ENCODE measurements around the gene MAEA. TPM values are rescaled to one million over a fixed set of nuclear protein-coding genes. Genes with fewer than 3 reads are reported as not detected.

Gene MAEA
- total RNA-seq, 1 experiment from 2014 or later = 45.5 TPM

DNA sequence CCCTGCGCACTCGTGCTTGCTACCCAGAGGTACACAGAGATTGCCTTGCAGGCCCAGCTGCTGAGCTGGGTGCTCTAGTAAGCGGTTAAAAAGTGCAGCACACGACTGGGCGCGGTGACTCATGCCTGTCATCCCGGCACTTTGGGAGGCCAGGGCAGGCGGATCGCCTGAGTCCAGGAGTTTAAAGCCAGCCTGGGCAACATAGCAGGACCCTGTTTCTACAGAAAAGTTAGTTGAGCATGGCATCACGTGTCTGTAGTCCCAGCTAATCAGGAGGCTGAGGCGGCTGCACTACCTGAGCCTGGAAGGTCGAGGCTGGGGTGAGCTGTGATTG, 62.8 kb downstream of the MAEA start:
- no peak for DNase-seq (ENCODE audit: low read depth, low spot score)
- in situ Hi-C loops (cut with HindIII; ENCODE audit: low pct_unique_long_range_greater_than_20kb, low sequenced_read_pairs) = no loop called here

DNA sequence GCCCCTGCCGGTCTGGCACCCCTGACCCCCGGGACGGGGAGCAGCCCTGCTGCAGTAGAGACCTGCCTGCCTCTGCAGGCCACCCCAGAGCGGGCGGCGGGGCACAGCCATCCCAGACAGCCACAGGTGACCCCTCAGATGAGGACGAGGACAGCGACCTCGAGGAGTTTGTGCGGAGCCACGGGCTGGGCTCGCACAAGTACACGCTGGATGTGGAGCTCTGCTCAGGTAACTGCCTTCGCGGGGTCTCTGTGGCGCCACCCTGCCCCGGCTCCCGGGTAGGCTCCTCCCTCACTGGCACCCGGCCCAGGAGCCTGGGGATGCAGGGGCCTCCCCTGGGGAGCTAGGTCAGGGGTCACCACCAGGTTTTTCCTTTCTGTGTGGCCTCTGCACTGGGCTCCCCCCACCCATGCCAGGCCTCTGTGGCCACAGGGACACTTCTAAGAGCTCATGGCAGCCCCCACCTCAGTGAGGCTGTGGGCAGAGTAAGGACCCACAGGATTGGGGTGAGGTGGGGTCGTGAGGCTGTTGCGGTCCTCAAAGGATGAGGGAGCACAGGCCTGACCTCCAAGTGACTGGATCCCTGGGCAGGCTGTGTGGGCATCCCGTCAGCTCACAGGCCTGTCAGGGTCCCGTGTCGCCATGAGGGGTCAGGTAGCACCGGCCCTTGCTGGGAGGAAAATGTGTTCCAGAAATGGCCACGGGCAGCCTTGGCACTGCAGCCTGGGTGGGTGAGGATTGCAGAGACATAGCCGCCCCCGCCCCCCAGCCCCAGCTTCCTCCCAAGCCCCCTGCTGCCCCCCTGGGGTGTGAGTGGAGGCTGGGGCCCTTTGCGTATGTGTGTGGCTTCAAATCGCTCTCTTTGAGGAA, 63.7 kb downstream of the MAEA start:
- in situ Hi-C loops (cut with HindIII; ENCODE audit: low pct_unique_long_range_greater_than_20kb, low sequenced_read_pairs) = no loop called here
- no peak for DNase-seq (ENCODE audit: low read depth, low spot score)

DNA sequence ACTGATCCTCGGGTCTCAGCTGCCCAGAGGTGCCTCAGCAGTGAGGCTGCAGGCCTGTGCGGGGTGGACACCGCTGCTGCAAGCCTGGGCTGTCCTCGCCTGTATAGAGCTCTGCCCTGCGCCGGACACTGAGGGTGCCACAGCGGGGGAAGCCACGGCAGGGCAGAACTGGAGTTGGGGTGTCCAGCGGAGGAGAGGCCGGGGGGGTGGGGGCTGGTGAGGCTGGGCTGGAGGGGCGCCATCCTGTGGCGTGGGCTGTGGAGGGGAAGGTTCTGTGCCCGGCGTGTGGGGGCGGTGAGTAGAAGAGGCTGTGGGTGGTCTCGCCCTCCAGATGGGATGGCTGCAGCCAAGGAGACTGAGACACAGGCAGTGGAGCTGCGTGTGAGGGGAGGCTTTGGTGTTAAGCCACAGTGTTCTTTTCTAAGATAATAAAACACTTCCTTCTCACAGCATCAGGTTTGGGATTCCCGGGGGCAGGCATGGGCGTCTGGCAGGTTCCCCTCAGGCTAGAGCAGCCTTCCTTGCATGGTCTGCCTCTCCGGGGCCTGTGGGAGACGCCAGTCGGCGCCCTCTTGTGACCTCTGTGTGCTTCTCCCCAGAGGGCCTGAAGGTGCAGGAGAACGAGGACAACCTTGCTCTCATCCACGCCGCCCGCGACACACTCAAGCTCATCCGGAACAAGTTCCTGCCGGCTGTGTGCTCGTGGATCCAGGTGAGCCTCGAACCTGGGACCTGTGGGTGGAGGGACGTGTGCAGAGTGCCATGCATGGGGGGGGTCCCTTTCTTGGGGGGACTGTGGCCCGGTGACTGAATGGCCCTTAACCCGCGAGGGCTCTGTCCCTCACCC, 64.7 kb downstream of the MAEA start:
- DNase-seq (ENCODE audit: low read depth, low spot score) = no peak
- in situ Hi-C loops (cut with HindIII; ENCODE audit: low pct_unique_long_range_greater_than_20kb, low sequenced_read_pairs) = no loop called here

DNA sequence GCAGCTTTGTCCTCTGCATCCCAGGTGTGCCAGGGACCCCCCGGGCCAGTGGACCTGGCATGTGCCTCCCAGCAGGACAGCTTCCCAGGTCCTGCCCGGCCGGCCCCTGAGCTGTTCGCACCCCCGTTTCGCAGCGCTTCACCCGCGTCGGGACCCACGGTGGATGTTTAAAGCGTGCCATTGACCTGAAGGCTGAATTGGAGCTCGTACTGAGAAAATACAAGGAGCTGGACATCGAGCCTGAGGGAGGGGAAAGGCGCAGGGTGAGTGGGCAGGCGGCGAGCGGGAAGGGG, 65.2 kb downstream of the MAEA start:
- no peak for DNase-seq (ENCODE audit: low read depth, low spot score)
- in situ Hi-C loops (cut with HindIII; ENCODE audit: low pct_unique_long_range_greater_than_20kb, low sequenced_read_pairs) = no loop called here

DNA sequence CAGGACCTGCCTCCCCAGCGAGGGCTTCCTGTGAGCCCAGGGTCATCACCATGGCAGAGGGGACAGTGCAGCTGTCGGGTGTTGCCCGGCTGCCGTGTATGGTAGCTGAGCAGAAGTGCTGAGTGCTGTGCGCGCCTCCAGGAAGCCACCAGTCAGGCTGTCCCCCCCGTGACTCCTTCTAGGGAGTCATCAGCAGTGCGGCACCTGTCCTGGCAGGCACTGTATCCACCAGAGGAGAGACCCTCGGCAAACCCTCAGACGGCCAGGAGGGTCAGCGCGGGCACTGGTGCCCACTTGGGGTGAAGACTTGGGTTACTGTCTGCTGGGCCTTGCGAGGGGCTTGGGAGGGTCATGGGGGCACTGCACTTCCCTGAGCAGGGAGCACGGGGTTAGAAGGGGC, 65.7 kb downstream of the MAEA start:
- no peak for DNase-seq (ENCODE audit: low read depth, low spot score)
- in situ Hi-C loops (cut with HindIII; ENCODE audit: low pct_unique_long_range_greater_than_20kb, low sequenced_read_pairs) = no loop called here

DNA sequence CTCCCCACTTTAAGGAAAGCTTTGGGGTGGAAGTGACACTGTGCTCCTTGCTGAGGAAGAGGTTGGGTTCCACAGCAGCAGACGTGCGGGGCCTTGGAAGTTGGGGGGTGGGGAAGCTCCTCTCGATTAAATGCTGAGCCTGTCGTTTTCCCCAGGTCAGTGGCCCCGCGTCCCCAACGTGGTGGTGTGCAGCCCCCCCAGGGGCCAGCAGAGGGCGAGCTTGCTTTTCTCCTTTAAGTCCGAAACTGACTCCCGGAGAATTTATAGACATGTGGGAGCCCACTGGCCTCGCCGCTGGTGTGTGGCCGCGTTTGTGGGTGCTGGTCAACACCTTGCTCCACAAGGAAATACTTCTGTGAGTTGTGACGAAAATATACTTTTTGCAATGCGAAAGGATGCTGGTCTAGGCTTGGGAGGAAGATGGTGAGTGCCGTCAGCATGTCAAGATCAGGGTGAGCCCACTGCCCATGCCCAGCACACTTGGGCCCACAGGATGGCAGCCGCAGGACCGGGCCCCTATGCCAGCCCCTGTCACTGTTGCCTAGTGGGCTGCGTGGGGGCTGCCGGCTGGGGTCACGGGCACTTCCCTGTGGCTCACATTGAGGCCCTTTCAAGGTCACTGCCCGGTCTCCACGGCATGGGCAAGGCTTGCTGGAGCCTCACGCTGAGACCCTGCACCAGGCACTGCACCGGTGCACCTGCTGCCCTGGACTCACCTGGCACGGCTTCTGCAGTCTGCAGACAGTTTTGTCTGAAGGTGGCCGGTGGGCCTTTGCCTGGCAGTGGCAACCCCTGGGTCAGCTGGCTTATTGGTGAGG, 66.7 kb downstream of the MAEA start:
- in situ Hi-C loops (cut with HindIII; ENCODE audit: low pct_unique_long_range_greater_than_20kb, low sequenced_read_pairs) = no loop called here
- peak; percentile 62 for DNase-seq (ENCODE audit: low read depth, low spot score)

DNA sequence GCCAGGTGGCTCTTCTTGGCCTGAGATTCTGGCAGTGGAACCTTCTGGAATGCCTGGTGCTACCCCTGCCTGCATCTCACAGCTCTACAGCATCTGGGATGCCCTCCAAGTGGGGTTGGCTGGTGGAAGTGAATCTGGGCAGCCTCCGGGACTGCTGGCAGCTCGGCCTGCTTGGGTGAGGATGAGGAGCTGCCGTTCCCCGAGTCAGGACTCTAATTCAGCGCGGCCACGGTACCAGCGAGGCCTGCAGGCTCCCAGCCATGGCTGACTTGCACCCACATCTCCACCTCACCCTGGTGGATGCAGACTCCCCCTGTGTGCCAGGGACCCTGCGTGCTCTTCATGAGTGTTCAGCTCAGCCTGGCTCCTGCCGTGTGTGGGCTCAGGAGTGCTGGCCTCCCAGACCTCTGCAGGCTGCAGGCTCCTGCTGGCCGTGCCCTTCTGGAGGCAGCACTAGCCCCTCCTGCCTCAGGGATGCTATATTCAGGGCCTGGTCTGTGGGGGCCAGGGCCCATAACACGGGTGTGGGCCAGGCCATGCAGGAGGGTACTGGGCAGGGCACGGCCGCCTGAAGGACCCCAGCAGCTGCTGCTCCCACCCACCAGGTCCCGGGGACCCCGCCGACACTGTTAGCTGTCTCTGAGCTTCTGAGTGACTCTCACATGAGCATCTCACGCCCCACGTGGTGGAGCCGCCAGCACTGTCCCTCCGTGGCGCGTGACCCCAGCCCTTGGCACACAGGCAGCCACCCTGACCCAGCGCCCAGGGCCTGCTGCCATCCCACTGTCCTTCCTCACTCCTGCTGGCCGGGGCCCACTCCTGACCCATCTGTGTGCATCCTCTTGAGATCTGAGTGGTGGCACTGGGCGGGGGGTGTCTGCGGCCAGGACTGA, 67.9 kb downstream of the MAEA start:
- in situ Hi-C loops (cut with HindIII; ENCODE audit: low pct_unique_long_range_greater_than_20kb, low sequenced_read_pairs) = no loop called here
- no peak for DNase-seq (ENCODE audit: low read depth, low spot score)

DNA sequence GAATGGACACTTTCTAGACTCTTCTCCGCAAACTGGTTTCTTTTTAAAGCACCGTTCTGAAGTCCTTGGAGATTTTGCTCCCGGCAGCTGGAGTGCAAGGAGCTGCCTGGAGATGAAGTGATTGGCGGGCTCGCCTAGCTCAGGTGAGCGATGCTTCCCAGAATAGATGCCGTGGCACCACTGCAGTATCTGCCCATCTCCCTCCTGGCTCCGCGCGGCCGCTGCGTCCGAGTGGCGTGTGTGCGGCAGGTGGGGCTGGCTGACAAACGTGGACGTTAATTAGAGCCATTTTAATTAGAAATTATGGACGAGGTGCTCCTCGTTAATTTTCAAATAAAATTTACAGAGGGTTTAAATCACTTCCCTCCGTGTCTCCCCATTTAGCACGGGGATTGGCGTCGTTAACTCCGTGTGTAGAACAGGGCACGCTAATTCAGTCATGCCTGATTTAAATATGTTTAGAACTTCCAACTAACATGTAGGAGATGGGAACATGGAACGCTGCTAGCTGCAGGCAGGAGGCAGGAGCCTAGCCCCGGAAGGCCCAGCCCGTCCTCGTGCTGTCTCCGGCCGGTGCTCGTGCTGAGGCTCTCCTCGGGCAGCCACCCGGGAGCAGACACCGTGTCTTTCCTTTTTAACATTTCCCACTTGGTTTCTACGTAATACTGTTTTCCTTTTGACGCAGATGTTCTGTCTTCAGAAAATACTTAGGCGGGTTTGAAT, 68.9 kb downstream of the MAEA start:
- DNase-seq (ENCODE audit: low read depth, low spot score) = no peak
- in situ Hi-C loops (cut with HindIII; ENCODE audit: low pct_unique_long_range_greater_than_20kb, low sequenced_read_pairs) = no loop called here

DNA sequence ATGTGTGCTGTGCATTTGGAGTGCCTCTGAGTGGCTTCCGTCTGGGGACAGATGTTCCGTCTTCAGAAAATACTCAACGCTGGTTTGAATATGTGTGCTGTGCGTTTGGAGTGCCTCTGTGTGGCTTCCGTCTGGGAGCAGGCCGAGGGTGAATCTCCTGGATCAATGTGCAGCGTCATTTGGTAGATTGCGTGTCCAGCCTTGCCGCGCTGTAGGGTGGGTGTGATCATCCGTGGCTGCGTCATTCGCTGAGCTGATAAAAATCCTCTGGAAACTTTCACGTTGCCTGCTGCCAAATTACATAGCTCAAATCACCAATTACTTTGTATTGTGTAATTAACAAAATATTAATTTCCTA, 69.4 kb downstream of the MAEA start:
- no peak for DNase-seq (ENCODE audit: low read depth, low spot score)
- in situ Hi-C loops (cut with HindIII; ENCODE audit: low pct_unique_long_range_greater_than_20kb, low sequenced_read_pairs) = no loop called here

DNA sequence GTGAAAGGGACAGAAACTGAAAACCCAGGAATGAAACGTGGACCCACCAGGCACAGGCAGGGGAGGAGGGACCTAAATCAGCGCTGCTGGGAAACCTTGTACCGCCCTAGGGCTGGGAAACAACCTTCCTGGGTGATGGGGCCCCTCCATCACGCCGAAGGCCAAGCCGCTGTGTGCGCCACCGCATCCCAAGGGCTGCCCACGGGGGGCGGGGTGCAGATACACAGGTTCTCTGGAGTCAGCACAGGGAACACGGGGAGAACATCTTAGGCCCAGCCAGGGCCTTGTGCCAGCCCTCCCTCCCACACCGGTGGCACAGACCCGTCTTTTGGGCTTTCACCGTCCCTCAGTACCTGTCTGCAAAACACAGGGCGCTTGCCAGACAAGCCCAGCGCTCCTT, 70.3 kb downstream of the MAEA start:
- no peak for DNase-seq (ENCODE audit: low read depth, low spot score)
- in situ Hi-C loops (cut with HindIII; ENCODE audit: low pct_unique_long_range_greater_than_20kb, low sequenced_read_pairs) = no loop called here

DNA sequence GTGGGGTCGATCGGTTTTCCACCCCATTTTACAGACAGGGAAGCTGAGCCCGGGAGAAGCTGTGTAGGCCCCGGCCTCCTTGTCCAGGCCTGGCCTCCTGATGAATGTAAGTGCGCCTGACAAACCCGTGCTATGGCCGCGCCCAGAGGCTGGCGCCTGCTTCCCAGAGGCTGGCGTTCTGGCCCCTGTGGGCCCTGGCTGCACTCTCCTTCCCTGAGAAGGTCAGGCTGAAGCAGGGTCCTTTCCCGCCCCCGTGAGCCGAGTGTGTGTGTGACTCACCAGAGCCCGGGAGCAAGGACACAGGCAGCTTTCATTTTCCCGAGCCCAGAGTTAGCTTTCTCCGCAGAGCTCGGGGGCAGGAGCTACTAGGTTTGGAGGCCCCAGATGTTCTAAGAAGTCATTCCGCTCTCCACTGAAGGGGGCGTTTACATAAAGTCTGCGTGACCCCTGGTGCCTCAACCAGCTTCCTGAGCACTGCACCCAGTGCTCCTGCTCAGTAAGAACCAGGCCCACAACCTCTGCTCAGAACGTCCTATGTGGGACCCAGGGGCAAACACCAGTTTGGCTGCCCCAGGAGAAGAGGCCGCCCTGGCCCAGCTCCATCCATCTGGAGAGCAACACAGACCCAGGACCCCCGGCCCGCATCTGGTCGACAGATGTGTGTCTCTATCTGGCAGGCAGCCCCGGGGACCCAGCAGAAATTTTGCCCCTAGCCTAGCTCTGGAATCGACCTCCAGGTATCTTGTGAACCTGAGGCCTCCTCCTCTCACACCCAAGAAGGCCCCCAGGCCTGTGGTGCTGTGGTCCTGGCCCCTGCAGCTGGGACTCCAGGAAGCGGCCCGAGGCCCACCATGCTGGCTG, 71.0 kb downstream of the MAEA start:
- DNase-seq (ENCODE audit: low read depth, low spot score) = peak; percentile 73
- in situ Hi-C loops (cut with HindIII; ENCODE audit: low pct_unique_long_range_greater_than_20kb, low sequenced_read_pairs) = no loop called here

DNA sequence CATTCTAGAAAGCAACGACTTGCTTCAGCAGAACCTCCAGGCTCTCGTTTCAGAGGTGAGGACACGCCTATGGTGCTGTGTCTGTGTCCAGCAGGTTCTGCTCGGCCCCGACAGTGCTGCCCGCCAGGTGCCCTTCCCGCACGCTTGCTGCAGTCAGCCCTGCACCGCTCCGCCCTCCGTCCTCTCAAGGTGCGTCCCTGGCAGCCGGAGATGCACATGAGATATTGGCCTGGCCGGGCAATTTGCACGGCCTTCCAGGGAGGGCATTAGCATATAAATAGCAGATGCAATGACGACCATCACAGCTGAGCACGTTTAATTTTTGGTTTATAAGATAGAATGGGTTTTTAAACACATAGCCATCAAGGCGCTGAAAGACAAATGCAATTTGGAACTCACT, 71.7 kb downstream of the MAEA start:
- in situ Hi-C loops (cut with HindIII; ENCODE audit: low pct_unique_long_range_greater_than_20kb, low sequenced_read_pairs) = no loop called here
- no peak for DNase-seq (ENCODE audit: low read depth, low spot score)

DNA sequence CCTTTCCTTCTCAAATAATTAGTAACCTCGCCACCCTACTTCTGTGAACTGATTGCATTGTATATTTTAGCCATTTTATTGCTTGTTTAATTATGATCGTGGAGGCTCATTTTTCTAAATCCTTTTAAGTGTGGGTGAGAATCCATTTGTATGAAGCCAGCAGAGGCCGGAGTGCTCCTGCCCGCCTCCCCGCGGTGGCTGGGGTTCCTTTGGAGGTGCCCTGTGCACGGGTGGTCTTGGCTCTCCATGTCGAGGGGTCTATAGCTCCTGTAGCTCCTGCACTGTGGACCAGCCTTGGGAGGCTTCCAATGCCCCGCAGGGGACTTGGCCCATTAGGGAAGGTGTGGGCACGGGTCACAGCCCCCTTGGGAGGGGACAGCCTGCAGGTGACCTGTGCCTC, 72.4 kb downstream of the MAEA start:
- in situ Hi-C loops (cut with HindIII; ENCODE audit: low pct_unique_long_range_greater_than_20kb, low sequenced_read_pairs) = no loop called here
- DNase-seq (ENCODE audit: low read depth, low spot score) = no peak

DNA sequence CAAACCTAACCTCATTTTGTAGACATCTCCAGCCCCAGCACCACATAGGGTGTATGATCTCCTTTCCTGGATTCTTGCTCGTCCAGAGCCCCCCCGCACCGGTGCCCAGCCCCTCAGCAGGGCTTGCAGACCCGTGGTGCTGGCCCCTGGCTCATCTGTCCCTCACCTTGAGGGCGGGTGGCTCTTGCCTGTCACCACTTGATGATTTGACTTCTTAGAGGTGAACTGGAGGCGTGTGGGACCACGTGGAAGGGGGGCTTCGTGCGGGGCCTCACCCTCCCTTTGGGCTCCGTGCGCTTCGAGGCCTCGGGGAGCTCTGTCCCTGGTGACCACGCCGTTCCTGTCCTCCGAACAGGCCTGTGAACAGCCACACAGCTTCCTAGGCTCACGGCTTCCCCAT, 72.8 kb downstream of the MAEA start:
- in situ Hi-C loops (cut with HindIII; ENCODE audit: low pct_unique_long_range_greater_than_20kb, low sequenced_read_pairs) = no loop called here
- DNase-seq (ENCODE audit: low read depth, low spot score) = no peak

DNA sequence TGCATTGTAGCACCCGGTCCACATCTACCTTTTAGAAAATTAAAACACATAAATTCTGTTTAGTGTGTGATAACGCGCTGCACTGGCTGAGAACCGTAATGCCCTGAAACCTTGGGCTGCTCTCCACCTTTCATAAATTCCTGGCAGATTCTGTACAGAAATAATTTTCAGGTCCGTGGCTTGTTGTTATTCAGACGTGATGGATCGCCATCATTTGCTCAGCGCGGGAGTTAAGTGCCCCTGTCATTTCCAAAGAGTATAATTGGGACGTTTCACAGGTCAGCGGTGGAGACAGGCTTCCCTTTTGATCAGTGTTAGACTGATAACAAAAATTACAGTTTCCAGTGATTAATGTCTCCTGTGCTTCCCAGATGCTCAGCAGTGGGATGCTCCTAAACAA, 73.8 kb downstream of the MAEA start:
- in situ Hi-C loops (cut with HindIII; ENCODE audit: low pct_unique_long_range_greater_than_20kb, low sequenced_read_pairs) = no loop called here
- no peak for DNase-seq (ENCODE audit: low read depth, low spot score)

DNA sequence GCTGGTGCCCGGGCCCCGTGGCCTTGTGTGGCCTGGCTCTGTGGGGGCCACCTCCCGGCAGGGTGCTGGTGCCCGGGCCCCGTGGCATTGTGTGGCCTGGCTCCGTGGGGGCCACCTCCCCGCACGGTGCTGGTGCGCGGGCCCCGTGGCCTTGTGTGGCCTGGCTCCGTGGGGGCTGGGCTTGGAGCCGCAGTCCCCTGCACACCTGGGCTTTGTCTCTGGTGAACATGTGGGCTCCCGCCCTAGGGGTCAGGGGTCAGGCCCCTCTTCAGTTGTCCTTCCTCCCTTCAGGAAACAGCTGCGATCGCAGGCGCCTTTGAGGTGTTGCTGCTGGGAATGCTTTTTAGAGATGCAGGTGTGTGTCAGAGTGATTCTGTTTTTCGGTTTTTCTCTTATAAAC, 74.5 kb downstream of the MAEA start:
- in situ Hi-C loops (cut with HindIII; ENCODE audit: low pct_unique_long_range_greater_than_20kb, low sequenced_read_pairs) = no loop called here

More for the DNA sequence above, 74.5 kb downstream of the MAEA start:
- DNase-seq (ENCODE audit: low read depth, low spot score) = no peak
